Lower lobe of right lung (tissue), 2 donors: Measurements from ENCODE around the gene SEC22C. TPM values are rescaled to one million over a fixed set of nuclear protein-coding genes. Genes with fewer than 3 reads are reported as not detected.

Source experiments
- ATAC-seq, 2 donors: fragments of 200-7000 bp; cut with Tn5 transposase; one replicate each; pipeline ENCODE4 v1.9.1; 2020 to 2022; ENCODE audit warnings: mild to moderate bottlenecking in 2 of 2, moderate library complexity in 2 of 2
- DNase-seq: peaks from one replicate; pipeline ENCODE4 v3.0.0-alpha.2; 2020
- H3K27ac ChIP-seq: fragments of 200-600 bp; one replicate; pipeline ENCODE4 v1.8.0; 2022
- H3K27me3 ChIP-seq: fragments of 200-600 bp; one replicate; pipeline ENCODE4 v1.8.0; 2022; ENCODE audit warnings: low read depth
- H3K36me3 ChIP-seq: fragments of 200-600 bp; one replicate; pipeline ENCODE4 v1.8.0; 2022; ENCODE audit warnings: mild to moderate bottlenecking
- H3K4me1 ChIP-seq: fragments of 200-600 bp; one replicate; pipeline ENCODE4 v1.8.0; 2022
- H3K4me3 ChIP-seq: fragments of 200-600 bp; one replicate; pipeline ENCODE4 v1.8.0; 2022; ENCODE audit warnings: mild to moderate bottlenecking
- H3K9me3 ChIP-seq: fragments of 200-600 bp; one replicate; pipeline ENCODE4 v1.8.0; 2022
- CTCF ChIP-seq: fragments of 200-600 bp; IDR thresholded peaks from one replicate; pipeline ENCODE4 v1.8.0; 2022; ENCODE audit warnings: antibody characterized with exemption, mild to moderate bottlenecking
- intact Hi-C: fragments of 100-400 bp; cut with DNase I; formaldehyde crosslinking; loops from one replicate; pipeline ENCODE4 v1.11.0; 2022
- total RNA-seq: library from RNA; stranded (reverse); fragmentation: NEBNext Ultra II Directional; extraction: Animal tissue kit (Norgen Biotek cat#: 25700); gene quantifications from one replicate; pipeline ENCODE4 v1.2.1, GENCODE V29; 2021
- donor health status: DM: no; HTN: yes; CAD: no; lungs with severe emphysema.

The SEC22C gene
- total RNA-seq, 1 donor from 2014 or later = 51.3 TPM

- Histone ChIP-seq H3K9me3 (no peaks in the 10 kb centered on the region), H3K27ac (peak overlapping the region; percentile 20), H3K4me3 (no peak overlapping the region), H3K4me1 (peaks cover 21% of the 10 kb centered on the region), H3K36me3 (peaks cover 44% of the 10 kb centered on the region), H3K27me3 (no peaks in the 10 kb centered on the region)
- no peak for DNase-seq
- ATAC-seq = no peak
- TF ChIP-seq CTCF = no peak
- intact Hi-C loops = no loop called here
These were observed 55.9 kb downstream of the SEC22C start for GRCh38 chr3:42525736-42526345.

- Histone ChIP-seq H3K36me3 (peaks cover 43% of the 10 kb centered on the region), H3K27ac (peak overlapping the region; percentile 20), H3K4me3 (no peak overlapping the region), H3K9me3 (no peaks in the 10 kb centered on the region), H3K4me1 (peaks cover 15% of the 10 kb centered on the region), H3K27me3 (no peaks in the 10 kb centered on the region)
- intact Hi-C loops = no loop called here
- TF ChIP-seq CTCF = no peak
- DNase-seq (no peak), ATAC-seq (no peak)
These were observed 56.6 kb downstream of the SEC22C start for GRCh38 chr3:42525212-42525611.

- DNase-seq = no peak
- Histone ChIP-seq H3K36me3 (peaks cover 47% of the 10 kb centered on the region), H3K4me3 (no peak overlapping the region), H3K9me3 (no peaks in the 10 kb centered on the region), H3K4me1 (peaks cover 15% of the 10 kb centered on the region), H3K27me3 (no peaks in the 10 kb centered on the region), H3K27ac (peak overlapping the region; percentile 5)
- TF ChIP-seq CTCF = no peak
- ATAC-seq = no peak
- intact Hi-C loops = no loop called here
These were observed 57.0 kb downstream of the SEC22C start for GRCh38 chr3:42524751-42525150.

GRCh38 chr3:42520906-42521305 is 60.9 kb downstream of the SEC22C start:
- Histone ChIP-seq H3K36me3 (peaks cover 35% of the 10 kb centered on the region), H3K4me1 (peaks cover 24% of the 10 kb centered on the region), H3K4me3 (no peak overlapping the region), H3K27me3 (no peaks in the 10 kb centered on the region), H3K27ac (peak overlapping the region; percentile 60), H3K9me3 (no peaks in the 10 kb centered on the region)
- no peak for DNase-seq
- TF ChIP-seq CTCF = no peak
- intact Hi-C loops = no loop called here
- no peak for ATAC-seq

GRCh38 chr3:42520336-42520735 is 61.4 kb downstream of the SEC22C start:
- no peak for ATAC-seq
- Histone ChIP-seq H3K36me3 (peaks cover 30% of the 10 kb centered on the region), H3K4me1 (peaks cover 26% of the 10 kb centered on the region), H3K4me3 (no peak overlapping the region), H3K27me3 (no peaks in the 10 kb centered on the region), H3K9me3 (no peaks in the 10 kb centered on the region), H3K27ac (peak overlapping the region; percentile 60)
- intact Hi-C loops = no loop called here
- no peak for TF ChIP-seq CTCF
- no peak for DNase-seq
